ENCODE measurements around the gene KDM4C. TPM values are rescaled to one million over a fixed set of nuclear protein-coding genes. Genes with fewer than 3 reads are reported as not detected.

The KDM4C gene
- total and polyA plus RNA-seq, 2 donors (not counting 1 experiment from before 2014, with no cell fraction given) = 13.0 to 39.0 TPM

DNA sequence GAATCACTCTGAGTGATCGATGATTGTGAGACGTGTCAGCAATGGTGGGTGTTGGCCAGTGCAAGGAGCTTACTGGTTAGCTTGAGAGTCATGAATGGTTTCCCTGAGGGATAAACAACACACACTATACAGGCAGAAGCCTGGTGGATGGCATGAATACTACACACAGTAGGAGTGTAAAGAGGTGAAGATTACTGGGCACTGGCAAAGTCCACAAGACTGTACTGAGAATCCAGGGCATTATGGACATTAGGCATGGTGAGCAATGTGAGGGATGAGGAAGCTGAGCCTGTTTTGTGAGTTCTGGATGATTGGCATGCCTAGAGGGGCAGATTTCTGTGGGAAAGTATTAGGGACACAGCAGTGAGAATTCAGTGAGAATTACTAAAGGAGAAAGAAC is 71.3 kb downstream of the KDM4C start:
- no peaks in the 10 kb centered on the region for H3K4me1 ChIP-seq (ENCODE audit: control insufficient read depth, extremely low read depth, insufficient read depth, low read length)
- H3K9me3 ChIP-seq (ENCODE audit: control insufficient read depth, insufficient read depth, low read depth, low read length) = no peaks in the 10 kb centered on the region
- H4K20me1 ChIP-seq (ENCODE audit: control insufficient read depth, extremely low read depth, insufficient read depth, low read length) = no peaks in the 10 kb centered on the region
- no peak overlapping the region for H3K9ac ChIP-seq (ENCODE audit: insufficient read depth, low read length)
- TF ChIP-seq EZH2 (IDR thresholded peaks at IDR 0.05; ENCODE audit: low read length, missing control alignments) = no peak
- TF ChIP-seq, protein P1, sequence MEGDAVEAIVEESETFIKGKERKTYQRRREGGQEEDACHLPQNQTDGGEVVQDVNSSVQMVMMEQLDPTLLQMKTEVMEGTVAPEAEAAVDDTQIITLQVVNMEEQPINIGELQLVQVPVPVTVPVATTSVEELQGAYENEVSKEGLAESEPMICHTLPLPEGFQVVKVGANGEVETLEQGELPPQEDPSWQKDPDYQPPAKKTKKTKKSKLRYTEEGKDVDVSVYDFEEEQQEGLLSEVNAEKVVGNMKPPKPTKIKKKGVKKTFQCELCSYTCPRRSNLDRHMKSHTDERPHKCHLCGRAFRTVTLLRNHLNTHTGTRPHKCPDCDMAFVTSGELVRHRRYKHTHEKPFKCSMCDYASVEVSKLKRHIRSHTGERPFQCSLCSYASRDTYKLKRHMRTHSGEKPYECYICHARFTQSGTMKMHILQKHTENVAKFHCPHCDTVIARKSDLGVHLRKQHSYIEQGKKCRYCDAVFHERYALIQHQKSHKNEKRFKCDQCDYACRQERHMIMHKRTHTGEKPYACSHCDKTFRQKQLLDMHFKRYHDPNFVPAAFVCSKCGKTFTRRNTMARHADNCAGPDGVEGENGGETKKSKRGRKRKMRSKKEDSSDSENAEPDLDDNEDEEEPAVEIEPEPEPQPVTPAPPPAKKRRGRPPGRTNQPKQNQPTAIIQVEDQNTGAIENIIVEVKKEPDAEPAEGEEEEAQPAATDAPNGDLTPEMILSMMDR (conservative IDR thresholded peaks at IDR 0.05 in 1 of 2, IDR thresholded peaks at IDR 0.05 in 1 of 2; ENCODE audit: low read depth in 1 of 2, low read length in 2 of 2) = peak; percentile 6 to 9
- no peak overlapping the region for H2AFZ ChIP-seq (ENCODE audit: low read length)
- no peak overlapping the region for H3K27ac ChIP-seq (ENCODE audit: insufficient read depth, low read length)
- no peak for DNase-seq (ENCODE audit: low read depth in 2 of 2)
- no peak overlapping the region for H3K4me2 ChIP-seq (ENCODE audit: extremely low read depth, insufficient read depth, low read length)
- H3K4me3 ChIP-seq (replicated peaks in 1 of 4; ENCODE audit: control extremely low read depth in 1 of 4, insufficient read depth in 1 of 4, low read depth in 3 of 4, low read length in 4 of 4) = no peak overlapping the region
- no peaks in the 10 kb centered on the region for H3K27me3 ChIP-seq (ENCODE audit: control insufficient read depth, insufficient read depth, low read length)
- no peaks in the 10 kb centered on the region for H3K36me3 ChIP-seq (ENCODE audit: control insufficient read depth, insufficient read depth, low read length)
- no peaks in the 10 kb centered on the region for H3K79me2 ChIP-seq (ENCODE audit: control insufficient read depth, insufficient read depth, low read length)

DNA sequence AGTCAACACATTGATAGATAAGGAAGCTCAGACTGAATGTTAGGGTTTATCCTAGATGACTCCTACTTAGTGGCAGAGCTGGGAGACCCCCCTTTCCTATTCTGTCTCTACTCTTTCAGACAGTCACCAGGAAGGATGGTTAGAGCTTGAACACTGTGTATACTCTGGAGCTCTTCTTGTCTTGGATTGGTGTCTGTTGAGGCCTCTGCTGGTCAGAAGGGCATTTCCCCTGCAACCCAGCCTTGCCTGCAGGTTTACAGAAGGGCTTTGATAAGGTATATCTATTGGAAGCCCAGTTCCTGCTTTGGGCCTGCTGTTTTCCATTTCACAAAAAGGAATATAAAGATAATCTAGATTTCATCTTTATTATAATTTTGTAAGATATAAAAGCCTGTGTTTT is 71.8 kb downstream of the KDM4C start:
- Histone ChIP-seq H3K9ac (ENCODE audit: insufficient read depth, low read length) (no peak overlapping the region), H3K27ac (ENCODE audit: insufficient read depth, low read length) (no peak overlapping the region), H3K4me3 (replicated peaks in 1 of 4; ENCODE audit: control extremely low read depth in 1 of 4, insufficient read depth in 1 of 4, low read depth in 3 of 4, low read length in 4 of 4) (no peak overlapping the region), H3K9me3 (ENCODE audit: control insufficient read depth, insufficient read depth, low read depth, low read length) (no peaks in the 10 kb centered on the region), H2AFZ (ENCODE audit: low read length) (no peak overlapping the region), H3K4me2 (ENCODE audit: extremely low read depth, insufficient read depth, low read length) (no peak overlapping the region), H3K79me2 (ENCODE audit: control insufficient read depth, insufficient read depth, low read length) (no peaks in the 10 kb centered on the region), H3K36me3 (ENCODE audit: control insufficient read depth, insufficient read depth, low read length) (peaks cover 2% of the 10 kb centered on the region), H4K20me1 (ENCODE audit: control insufficient read depth, extremely low read depth, insufficient read depth, low read length) (no peaks in the 10 kb centered on the region), H3K4me1 (ENCODE audit: control insufficient read depth, extremely low read depth, insufficient read depth, low read length) (no peaks in the 10 kb centered on the region), H3K27me3 (ENCODE audit: control insufficient read depth, insufficient read depth, low read length) (no peaks in the 10 kb centered on the region)
- no peak for DNase-seq (ENCODE audit: low read depth in 2 of 2)
- TF ChIP-seq EZH2 (IDR thresholded peaks at IDR 0.05; ENCODE audit: low read length, missing control alignments) = no peak
- TF ChIP-seq, protein P1 (conservative IDR thresholded peaks at IDR 0.05 in 1 of 2, IDR thresholded peaks at IDR 0.05 in 1 of 2; ENCODE audit: low read depth in 1 of 2, low read length in 2 of 2) = no peak

DNA sequence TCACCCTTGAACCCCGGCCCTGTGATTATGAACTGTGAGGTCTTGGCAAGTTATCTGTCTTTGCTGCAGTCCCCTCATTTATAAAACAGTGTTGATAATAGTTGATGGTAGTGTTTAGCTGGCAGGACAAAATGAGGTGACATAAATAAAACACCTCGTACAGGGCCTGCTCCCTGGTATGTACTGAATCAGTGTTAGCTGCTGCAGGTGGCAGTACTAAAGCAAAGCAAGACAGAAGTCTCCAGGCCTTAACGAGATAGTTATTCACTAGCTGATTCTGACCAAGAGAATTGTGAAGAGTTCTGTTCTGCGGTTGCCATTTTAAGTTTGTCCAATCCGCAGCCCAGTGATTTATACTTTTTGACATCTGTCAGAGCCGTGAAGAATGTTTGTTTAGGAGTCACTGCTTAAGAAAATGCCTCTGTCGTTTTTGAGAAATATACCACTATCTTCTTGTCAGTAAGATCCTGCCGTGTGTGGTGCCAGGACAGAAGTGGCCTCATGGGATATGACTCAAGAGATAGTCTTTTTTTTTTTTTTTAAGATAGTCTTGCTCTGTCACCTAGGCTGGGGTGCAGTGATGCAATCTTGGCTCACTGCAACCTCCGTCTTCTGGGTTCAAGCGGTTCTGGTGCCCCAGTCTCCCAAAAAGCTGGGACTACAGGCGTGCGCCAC is 75.9 kb downstream of the KDM4C start:
- no peaks in the 10 kb centered on the region for H3K27me3 ChIP-seq (ENCODE audit: control insufficient read depth, insufficient read depth, low read length)
- H3K79me2 ChIP-seq (ENCODE audit: control insufficient read depth, insufficient read depth, low read length) = no peaks in the 10 kb centered on the region
- peak; percentile 34 to 48 for DNase-seq (ENCODE audit: low read depth in 2 of 2)
- no peak overlapping the region for H2AFZ ChIP-seq (ENCODE audit: low read length)
- H3K4me2 ChIP-seq (ENCODE audit: extremely low read depth, insufficient read depth, low read length) = no peak overlapping the region
- H3K9ac ChIP-seq (ENCODE audit: insufficient read depth, low read length) = no peak overlapping the region
- no peak overlapping the region for H3K4me3 ChIP-seq (replicated peaks in 1 of 4; ENCODE audit: control extremely low read depth in 1 of 4, insufficient read depth in 1 of 4, low read depth in 3 of 4, low read length in 4 of 4)
- H3K4me1 ChIP-seq (ENCODE audit: control insufficient read depth, extremely low read depth, insufficient read depth, low read length) = no peaks in the 10 kb centered on the region
- H3K36me3 ChIP-seq (ENCODE audit: control insufficient read depth, insufficient read depth, low read length) = peaks cover 6% of the 10 kb centered on the region
- no peaks in the 10 kb centered on the region for H3K9me3 ChIP-seq (ENCODE audit: control insufficient read depth, insufficient read depth, low read depth, low read length)
- no peaks in the 10 kb centered on the region for H4K20me1 ChIP-seq (ENCODE audit: control insufficient read depth, extremely low read depth, insufficient read depth, low read length)
- H3K27ac ChIP-seq (ENCODE audit: insufficient read depth, low read length) = no peak overlapping the region
- TF ChIP-seq, protein P1 (conservative IDR thresholded peaks at IDR 0.05 in 1 of 2, IDR thresholded peaks at IDR 0.05 in 1 of 2; ENCODE audit: low read depth in 1 of 2, low read length in 2 of 2) = no peak
- TF ChIP-seq EZH2 (IDR thresholded peaks at IDR 0.05; ENCODE audit: low read length, missing control alignments) = no peak
